Ascending aorta (tissue), 2 donors: ENCODE measurements around the gene CNOT6L. TPM values are rescaled to one million over a fixed set of nuclear protein-coding genes. Genes with fewer than 3 reads are reported as not detected.

Source experiments
- DNase-seq, 2 donors: peaks; one replicate each; pipeline ENCODE4 v3.0.0-alpha.2; 2019; ENCODE audit warnings: low spot score in 2 of 2
- H3K27ac ChIP-seq, 2 donors: fragments of 200-600 bp; sonication (generic); one replicate each; pipeline ENCODE4 v1.5.1; 2016 to 2017; ENCODE audit warnings: mild to moderate bottlenecking in 1 of 2
- H3K27me3 ChIP-seq: fragments of 200-600 bp; sonication (generic); one replicate; pipeline ENCODE4 v1.5.1; 2017
- H3K36me3 ChIP-seq, 2 donors: fragments of 200-600 bp; sonication (generic); one replicate each; pipeline ENCODE4 v1.5.1; 2016
- H3K4me1 ChIP-seq, 2 donors: fragments of 200-600 bp; sonication (generic); one replicate each; pipeline ENCODE4 v1.5.1; 2016 to 2017; ENCODE audit warnings: mild to moderate bottlenecking in 1 of 2
- H3K4me3 ChIP-seq, 2 donors: fragments of 200-600 bp; sonication (generic); one replicate each; pipeline ENCODE4 v1.5.1; 2016 to 2017; ENCODE audit warnings: mild to moderate bottlenecking in 1 of 2
- H3K9me3 ChIP-seq, 2 donors: fragments of 200-600 bp; sonication (generic); one replicate each; pipeline ENCODE4 v1.5.1; 2016
- CTCF ChIP-seq, 3 experiments: fragments of 200-600 bp in 2 of 3; fragments of 450-650 bp in 1 of 3; sonication (generic) in 2 of 3; IDR thresholded peaks; one replicate each; pipeline ENCODE4 v1.5.1; 2016 to 2019; ENCODE audit warnings: antibody characterized with exemption in 3 of 3, mild to moderate bottlenecking in 1 of 3, moderate library complexity in 1 of 3
- intact Hi-C: fragments of 100-400 bp; cut with DNase I; formaldehyde crosslinking; loops from one replicate; pipeline ENCODE4 v1.15.1; 2023
- total RNA-seq: library from RNA; depleted of rRNA; stranded (reverse); fragments of >200 nt; gene quantifications from one replicate; pipeline ENCODE4 v1.1.0, GENCODE V29; 2016

Gene CNOT6L
- total RNA-seq, 1 donor from 2014 or later: 13.1 TPM

GRCh38 chr4:77800483-77801259, 18.5 kb downstream of the CNOT6L start:
- peaks cover 0 to 28% of the 10 kb centered on the region in 2 donors for H3K4me1 ChIP-seq
- no peaks in the 10 kb centered on the region for H3K9me3 ChIP-seq
- intact Hi-C loops: no loop called here
- TF ChIP-seq CTCF (IDR thresholded peaks at IDR 0.05): no peak
- no peaks in the 10 kb centered on the region for H3K27me3 ChIP-seq
- H3K4me3 ChIP-seq: no peak overlapping the region
- no peaks in the 10 kb centered on the region for H3K36me3 ChIP-seq
- peak overlapping the region; percentile 26 to 56 for H3K27ac ChIP-seq
- DNase-seq: no peak

GRCh38 chr4:77800077-77800476, 19.1 kb downstream of the CNOT6L start:
- Histone ChIP-seq H3K9me3 (no peaks in the 10 kb centered on the region), H3K27ac (peak overlapping the region in 1 of 2 donors; percentile 26), H3K4me3 (no peak overlapping the region), H3K27me3 (no peaks in the 10 kb centered on the region), H3K4me1 (peaks cover 0 to 28% of the 10 kb centered on the region in 2 donors), H3K36me3 (no peaks in the 10 kb centered on the region)
- no peak for TF ChIP-seq CTCF (IDR thresholded peaks at IDR 0.05)
- DNase-seq: no peak
- intact Hi-C loops: no loop called here

GRCh38 chr4:77798385-77798784, 20.8 kb downstream of the CNOT6L start:
- intact Hi-C loops: no loop called here
- H3K4me1 ChIP-seq: peaks cover 0 to 29% of the 10 kb centered on the region in 2 donors
- no peaks in the 10 kb centered on the region for H3K27me3 ChIP-seq
- H3K27ac ChIP-seq: no peak overlapping the region
- no peak overlapping the region for H3K4me3 ChIP-seq
- no peaks in the 10 kb centered on the region for H3K9me3 ChIP-seq
- no peaks in the 10 kb centered on the region for H3K36me3 ChIP-seq
- no peak for DNase-seq
- no peak for TF ChIP-seq CTCF (IDR thresholded peaks at IDR 0.05)

- H3K27me3 ChIP-seq: no peaks in the 10 kb centered on the region
- H3K4me3 ChIP-seq: no peak overlapping the region
- no peak overlapping the region for H3K27ac ChIP-seq
- H3K9me3 ChIP-seq: no peaks in the 10 kb centered on the region
- intact Hi-C loops: no loop called here
- H3K4me1 ChIP-seq: peaks cover 0 to 28% of the 10 kb centered on the region in 2 donors
- no peak for TF ChIP-seq CTCF (IDR thresholded peaks at IDR 0.05)
- no peaks in the 10 kb centered on the region for H3K36me3 ChIP-seq
- no peak for DNase-seq
These were observed 21.9 kb downstream of the CNOT6L start for GRCh38 chr4:77797239-77797638.

- Histone ChIP-seq H3K27me3 (no peaks in the 10 kb centered on the region), H3K4me3 (no peak overlapping the region), H3K4me1 (peaks cover 0 to 15% of the 10 kb centered on the region in 2 donors), H3K27ac (no peak overlapping the region), H3K36me3 (no peaks in the 10 kb centered on the region), H3K9me3 (no peaks in the 10 kb centered on the region)
- intact Hi-C loops: no loop called here
- TF ChIP-seq CTCF (IDR thresholded peaks at IDR 0.05): no peak
- DNase-seq: no peak
These were observed 23.8 kb downstream of the CNOT6L start for GRCh38 chr4:77795326-77795725.
